CD4-positive, alpha-beta T cell treated with Interleukin-21 for 1 hour (primary cell): ENCODE measurements around the gene NSD2.
"Not testable (repeated sequence)": the region's sequence is repeated elsewhere in the genome, so short reads cannot be mapped to it uniquely, and the experiment has no call there.

Experiments used
- DNase-seq: peaks from one replicate; pipeline ENCODE4 v3.0.0-alpha.2; 2020

The NSD2 gene

DNA sequence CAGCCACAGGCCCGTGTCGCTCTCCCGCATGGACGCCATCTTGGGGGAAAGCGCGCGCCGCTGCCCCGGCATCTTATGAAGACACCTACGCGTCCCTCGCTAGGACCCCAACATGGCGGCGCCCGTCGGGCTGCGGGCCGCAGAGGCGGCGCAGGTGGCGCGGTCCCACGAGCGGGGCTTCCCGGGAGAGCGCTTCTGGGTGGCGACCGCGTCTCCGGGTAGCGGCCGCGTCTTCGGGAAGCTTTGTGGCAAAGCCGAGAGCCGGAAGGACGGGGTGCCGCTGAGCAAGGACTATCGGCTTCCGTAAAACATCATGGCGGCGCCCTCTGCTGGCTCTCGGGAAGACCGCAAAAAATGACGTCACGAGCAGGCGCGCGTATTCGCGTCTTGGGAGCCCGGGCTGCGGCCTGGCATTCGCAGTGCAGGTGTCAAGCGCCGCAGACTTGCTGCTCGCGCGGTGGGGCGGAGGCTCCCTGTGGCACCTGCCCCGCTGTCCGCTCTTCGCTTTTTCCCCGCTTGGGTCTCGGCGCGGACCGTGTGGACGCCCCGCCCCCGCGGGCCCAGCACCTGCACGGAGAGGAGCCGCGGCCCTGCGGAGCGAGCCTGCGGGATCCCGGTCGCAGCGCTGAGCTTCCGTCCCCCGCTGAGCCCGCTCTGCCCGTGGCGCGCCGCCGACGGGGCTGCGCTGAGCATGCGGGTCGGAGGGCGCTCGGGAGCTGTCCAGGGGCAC, 137.9 kb downstream of the NSD2 start, which contains the start of gene NELFA:
Gene NELFA, minus strand, starts transcription at position 54 of the 730 bp plus-strand sequence. Its CDS starts 15 bp downstream, at position 39.
- peak; percentile 95 for DNase-seq

DNA sequence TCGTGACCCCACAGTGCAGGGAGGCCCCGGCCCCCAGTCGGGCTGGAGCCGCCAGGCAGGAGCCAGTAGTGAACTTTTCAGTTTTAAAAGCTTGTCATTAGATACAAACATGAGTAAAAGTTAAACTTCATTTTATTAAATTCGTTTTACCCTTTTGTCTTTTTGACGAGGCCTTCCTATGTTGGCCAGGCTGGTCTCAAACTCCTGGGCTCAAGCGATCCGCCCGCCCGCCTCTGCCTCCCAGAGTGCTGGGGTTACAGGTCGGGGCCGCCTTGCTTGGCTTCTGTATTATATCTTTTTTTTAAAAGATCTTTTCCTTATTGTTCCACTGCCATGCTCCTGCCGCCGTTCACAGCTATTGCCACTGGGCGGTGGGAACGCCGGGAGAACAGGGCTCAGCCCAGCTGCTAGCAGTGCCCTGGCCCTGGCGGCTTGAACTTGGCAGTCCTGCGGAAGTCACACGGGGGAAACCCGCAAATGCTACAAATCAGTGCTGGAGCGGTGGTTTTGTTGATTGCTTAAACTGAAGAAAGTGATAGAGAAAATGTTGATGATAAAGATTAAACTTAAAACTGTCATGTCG, 138.5 kb downstream of the NSD2 start:
- DNase-seq, result peak; percentile 70

DNA sequence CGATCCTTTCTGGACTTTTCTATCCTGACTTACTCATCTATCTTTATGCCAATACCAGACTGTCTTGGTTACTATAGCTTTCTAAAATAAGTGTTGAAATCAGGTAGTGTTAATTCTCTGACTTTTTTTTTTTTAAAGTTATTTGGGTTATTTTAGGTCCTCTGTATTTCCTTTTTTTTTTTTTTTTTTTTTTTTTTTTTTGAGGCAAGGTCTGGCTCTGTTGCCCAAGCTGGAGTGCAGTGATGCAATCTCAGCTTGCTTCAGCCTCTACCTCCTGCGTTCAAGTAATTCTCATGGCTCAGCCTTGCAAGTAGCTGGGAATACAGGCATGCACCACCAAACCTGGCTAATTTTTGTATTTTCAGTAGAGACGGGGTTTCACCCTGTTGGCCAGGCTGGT, 140.4 kb downstream of the NSD2 start:
- DNase-seq, result no peak

DNA sequence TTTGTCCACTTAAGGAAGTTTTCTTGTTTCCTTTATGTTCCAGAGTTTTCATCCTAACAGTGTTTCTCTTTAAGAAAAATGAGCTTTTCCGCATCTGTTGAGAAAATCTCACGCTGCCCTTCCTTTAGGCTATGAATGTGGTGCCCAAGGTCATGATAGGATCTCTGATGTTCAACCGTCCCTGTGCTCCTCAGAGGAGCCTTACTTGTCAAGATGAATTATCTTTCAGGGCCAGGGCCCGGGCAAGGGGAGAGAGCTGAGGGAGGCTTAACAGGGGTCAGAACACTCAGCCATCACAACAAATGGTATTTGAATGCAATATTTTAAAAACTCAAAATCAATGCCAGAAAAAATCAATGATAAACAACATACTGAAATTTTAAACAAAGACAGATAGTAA, 143.8 kb downstream of the NSD2 start:
- DNase-seq, result no peak

DNA sequence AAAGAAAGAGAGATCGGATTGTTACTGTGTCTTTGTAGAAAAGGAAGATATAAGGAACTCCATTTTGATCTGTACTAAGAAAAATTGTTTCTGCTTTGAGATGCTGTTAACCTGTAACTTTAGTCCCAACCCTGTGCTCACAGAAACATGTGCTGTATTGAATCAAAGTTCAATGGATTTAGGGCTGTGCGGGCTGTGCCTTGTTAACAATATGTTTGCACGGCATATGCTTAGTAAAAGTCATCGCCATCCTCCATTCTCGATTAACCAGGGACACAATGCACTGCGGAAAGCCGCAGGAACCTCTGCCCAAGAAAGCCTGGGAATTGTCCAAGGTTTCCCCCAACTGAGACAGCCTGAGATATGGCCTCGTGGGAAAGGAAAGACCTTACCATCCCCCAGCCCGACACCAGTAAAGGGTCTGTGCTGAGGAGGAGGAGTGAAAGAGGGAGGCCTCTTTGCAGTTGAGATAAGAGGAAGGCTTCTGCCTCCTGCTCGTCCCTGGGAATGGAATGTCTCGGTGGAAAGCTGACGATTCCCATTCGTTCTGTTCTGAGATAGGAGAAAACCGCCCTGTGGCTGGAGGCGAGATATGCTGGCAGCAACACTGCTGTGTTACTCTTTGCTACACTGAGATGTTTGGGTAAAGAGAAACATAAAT, 150.3 kb downstream of the NSD2 start:
- DNase-seq, result not testable (repeated sequence)

DNA sequence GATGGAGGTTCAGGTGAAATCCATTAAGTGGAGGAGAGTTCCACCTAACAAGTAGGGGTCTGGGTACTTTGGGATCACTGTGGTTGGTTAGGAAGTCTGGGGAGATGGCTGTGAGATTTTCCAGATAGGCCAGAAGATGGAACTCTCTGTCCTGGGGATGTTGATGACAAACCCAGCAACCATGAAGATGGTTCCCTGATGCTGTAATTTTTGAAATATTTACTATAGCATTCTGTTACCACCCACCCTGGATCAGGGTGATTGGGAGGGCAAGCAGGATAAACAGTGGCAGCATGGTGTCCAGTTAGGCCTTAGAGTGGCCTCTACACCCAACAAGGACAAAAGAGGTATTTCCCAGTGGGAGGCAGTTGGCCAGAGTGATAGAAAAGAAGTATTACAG, 153.5 kb downstream of the NSD2 start:
- DNase-seq, result no peak

DNA sequence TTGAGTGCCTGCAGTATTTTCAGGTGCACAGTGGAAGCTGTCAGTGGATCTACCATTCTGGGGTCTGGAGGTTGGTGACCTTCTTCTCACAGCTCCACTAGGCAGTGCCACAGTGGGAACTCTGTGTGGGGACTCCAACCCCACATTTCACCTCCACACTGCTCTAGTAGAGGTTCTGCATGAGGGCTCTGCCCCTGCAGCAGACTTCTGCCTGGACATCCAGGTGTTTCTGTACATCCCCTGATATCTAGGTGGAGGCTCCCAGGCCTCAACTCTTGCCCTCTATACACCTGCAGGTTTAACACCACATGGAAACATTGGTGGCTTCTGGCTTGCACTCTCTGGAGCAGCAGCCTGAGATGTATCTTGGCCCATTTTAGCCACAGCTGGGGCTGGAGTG, 154.6 kb downstream of the NSD2 start:
- DNase-seq, result no peak

DNA sequence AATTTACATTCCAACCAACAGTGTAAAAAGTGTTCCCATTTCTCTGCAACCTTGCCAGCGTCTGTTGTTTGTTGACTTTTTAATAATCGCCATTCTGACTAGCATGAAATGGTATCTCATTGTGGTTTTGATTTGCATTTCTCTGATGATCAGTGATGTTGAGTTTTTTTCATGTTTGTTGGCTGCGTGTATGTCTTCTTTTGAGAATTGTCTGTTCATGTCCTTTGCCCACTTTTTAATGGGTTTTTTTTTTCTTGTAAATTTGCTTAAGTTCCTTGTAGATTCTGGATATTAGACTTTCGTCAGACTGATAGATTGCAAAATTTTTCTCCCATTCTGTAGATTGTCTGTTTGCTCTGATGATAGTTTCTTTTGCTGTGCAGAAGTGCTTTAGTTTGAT, 155.9 kb downstream of the NSD2 start:
- not testable (repeated sequence) for DNase-seq

DNA sequence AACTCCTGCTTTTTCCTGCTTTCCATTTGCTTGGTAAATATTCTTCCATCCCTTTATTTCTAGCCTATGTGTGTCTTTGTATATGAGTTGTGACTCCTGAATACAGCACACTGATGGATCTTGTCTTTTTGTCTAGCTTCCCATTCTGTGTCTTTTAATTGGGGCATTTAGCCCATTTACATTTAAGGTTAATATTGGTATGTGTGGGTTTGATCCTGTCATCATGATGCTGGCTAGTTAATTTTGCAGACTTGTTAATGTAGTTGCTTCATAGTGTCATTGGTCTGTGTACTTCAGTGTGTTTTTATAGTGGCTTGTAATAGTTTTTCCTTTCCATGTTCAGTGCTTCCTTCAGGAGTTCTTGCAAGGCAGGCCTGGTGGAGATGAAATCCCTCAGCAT, 160.0 kb downstream of the NSD2 start:
- not testable (repeated sequence) for DNase-seq
